Measurements from ENCODE around the gene MAEL.

- TF ChIP-seq CTCF (IDR thresholded peaks at IDR 0.05; ENCODE audit: low read length) (no peak), EZH2 (IDR thresholded peaks at IDR 0.05; ENCODE audit: borderline replicate concordance, low read length) (no peak)
Measured at GRCh38 chr1:167013108-167013929, 24.2 kb downstream of the MAEL start.

All from OCI-LY1 (cell line).